GM21390 (cell line): Measurements from ENCODE around the gene DVL1.

Experiments used
- ATAC-seq: cut with Tn5 transposase; IDR thresholded peaks from one replicate; pipeline ENCODE4 v1.9.1; 2021; ENCODE audit not compliant: unreplicated experiment

DVL1 gene

DNA sequence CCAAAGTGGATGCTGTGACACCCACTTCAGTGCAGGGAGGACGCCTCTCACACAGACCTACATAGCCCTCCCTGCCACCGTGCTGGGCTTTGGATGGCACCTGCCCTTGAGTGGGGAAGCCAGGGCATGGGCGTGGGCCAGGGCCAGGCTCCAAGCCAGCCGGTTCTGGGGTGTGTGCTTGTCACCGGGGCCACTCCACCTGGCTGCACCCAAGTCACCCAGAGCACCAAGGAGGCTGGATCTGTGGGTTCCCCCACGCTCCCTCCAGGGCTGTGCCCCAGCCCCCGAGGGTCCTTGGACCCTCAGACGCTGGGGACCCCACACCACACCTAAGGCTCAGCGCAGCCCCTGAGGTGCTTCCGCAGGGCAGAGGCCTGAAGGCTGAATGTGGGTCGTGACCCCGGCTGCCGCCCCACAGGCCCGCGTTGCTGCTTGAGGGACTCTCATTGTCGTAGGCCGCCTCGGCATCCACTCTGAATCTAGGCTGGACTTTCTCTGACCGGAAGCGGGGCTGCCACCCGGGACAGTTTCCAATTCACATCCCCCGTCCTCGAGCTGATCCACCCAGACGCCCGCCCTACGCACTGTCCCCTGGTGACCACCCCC lies 7.7 kb upstream of the DVL1 start:
- ATAC-seq, result no peak

DNA sequence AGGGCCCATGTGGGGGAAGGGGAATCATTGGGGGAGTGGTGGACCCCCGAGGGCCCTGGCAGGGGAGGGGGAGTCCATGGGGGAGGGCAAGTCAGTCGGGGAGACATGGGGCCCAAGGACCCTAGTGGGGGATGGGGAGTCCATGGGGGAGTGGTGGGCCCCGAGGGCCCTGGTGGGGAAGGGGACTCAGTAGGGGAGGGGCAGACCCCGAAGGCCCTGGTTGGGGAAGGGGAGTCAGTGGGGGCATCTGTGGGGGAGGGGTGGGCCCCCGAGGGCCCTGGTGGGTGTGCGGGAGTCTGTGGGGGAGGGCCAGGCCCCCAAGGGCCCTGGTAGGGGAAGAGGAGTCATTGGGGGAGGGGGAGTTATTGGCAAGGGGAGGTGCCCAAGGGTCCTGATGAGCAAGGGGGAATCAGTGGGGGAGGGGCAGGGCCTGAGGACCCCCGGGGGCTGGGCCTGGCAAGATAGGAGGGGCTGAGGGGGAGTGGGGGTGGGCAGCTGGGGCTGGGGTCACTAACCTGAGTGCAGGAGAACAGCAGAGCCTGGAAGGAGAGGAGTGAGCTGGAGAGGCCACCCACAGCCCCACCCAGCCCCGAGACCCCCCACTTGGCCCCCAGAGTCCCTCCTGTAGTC lies 7.1 kb upstream of the DVL1 start:
- ATAC-seq, result no peak

GRCh38 chr1:1355416-1355815 lies 6.2 kb upstream of the DVL1 start:
- no peak for ATAC-seq

GRCh38 chr1:1354271-1355247 lies 5.3 kb upstream of the DVL1 start:
- no peak for ATAC-seq

GRCh38 chr1:1353389-1354151 lies 4.4 kb upstream of the DVL1 start:
- no peak for ATAC-seq

DNA sequence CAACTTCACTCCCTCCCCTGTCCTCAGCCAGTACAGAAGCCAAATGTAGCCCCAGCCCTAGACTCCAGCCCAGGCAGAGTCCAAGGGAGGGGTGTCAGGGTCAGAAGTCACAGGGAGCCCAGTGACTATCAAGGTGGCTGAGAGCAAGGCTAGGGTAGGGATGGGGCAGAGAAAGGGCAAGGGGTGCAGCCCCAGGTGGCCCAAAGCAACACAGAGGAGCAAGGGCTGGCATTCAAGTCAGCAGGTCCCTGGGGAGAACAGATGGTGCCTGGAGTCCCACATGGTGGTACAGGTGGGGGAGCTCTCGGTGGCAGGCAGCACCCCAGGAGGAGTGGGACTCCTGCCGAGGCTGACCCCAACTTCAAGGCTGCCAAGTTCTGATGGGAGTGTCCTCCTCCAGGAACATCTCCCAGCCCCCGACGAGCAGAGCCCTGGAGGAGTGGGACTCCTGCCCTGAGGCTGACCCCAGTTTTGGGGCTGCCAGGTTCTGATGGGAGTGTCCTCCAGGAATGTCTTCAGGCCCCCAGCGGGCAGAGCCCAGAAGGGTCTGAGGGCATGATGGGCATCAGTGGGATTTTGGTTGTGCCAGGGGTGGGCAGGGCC lies 3.7 kb upstream of the DVL1 start:
- ATAC-seq, result no peak

- ATAC-seq, result no peak
These were observed 2.6 kb upstream of the DVL1 start for GRCh38 chr1:1351511-1352427.

- ATAC-seq, result peak; percentile 31
These were observed 580 bp downstream of the DVL1 start for GRCh38 chr1:1348420-1349255.

- ATAC-seq, result no peak
These were observed 1.4 kb downstream of the DVL1 start for GRCh38 chr1:1347663-1348419.

DNA sequence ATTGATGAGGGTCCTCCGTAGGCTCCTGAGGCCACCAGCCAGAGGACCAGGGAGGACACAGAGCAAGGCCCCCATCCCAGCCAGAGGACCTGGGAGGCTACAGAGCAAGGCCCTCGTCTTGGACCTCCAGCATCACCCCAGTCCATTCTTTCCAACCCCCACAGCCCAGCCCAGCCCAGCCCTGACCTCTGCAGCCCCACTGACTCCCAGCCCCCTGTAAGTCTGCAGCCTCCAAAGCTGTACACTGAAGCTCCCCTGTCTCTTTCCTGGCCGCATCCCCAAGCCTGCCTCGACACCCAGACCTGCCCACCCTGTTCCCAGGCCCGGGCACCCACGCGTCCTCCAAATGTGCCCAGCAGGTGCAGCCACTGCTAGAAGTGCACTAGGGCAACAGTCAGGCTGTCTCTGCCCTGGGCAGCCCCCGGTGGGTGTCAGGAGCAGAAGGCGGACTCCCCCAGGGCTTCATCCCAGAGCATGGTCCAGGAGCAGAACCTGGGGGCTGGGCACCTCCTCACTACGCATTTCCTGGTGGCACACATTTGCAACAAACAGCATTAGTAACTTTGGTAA lies 2.1 kb downstream of the DVL1 start:
- no peak for ATAC-seq

- ATAC-seq, result no peak
These were observed 2.7 kb downstream of the DVL1 start for GRCh38 chr1:1346501-1346890.

DNA sequence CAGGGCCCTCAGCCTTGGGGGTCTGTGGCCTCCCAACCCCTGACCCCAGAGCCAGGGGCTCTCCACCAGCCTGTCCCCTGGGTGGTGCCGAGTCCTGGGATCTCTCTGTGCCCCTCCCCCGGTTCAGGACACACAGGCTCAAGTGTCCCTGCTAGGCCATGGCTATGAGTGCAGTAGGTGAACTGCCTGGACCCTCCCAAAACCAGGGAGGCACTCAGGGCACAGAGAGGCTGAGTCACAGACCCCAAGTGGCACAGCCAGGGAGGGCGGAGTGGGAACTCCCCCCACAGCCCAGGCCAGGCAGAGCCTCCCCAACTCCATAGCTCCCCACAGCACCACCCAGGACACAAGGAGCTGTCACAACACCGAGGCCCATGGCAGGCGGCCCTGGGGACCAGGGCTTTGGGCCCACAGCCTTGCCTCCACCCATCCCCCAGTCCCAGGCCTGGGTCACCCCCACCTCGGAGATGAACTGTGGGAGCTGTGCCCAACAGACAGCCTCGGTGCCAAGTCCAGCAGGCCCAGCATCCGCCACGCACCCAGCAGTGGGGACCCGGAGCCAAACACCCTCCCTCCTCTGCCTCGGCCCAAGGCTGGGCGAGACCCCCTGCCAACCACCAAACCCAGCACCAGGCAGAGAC lies 3.2 kb downstream of the DVL1 start:
- ATAC-seq, result no peak

GRCh38 chr1:1345384-1345783 lies 3.8 kb downstream of the DVL1 start:
- ATAC-seq, result no peak

DNA sequence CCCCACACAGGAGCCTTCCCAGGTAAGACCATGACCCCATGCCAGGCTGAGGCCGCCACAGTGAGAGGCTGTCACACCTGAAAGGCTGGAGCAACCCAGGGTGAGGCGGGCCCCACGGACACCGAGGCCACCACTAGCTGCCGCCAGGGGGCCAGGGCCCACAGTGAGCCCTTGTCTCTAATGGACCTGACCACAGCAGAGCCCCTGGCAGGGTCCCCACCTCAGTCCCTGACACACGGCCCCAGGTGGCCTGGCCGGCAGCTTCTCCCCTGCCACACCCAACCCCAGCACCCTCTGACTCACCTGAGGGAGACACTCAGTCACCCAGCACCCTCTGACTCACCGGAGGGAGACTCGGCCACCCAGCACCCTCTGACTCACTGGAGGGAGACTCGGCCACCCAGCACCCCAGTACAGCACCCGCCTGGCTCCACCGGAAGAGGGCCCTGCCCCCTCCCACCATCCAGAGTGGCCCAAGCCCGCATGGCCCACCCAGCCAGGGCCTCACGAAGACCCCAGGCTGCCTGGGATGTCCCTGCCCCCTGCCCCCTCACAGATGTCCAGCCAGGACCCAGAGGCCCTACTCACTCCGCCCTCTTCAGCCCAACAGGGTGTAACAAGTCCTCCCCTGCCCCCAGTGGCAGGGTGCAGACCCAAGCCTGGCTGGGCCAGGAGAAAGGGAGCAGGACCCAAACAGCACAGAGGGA lies 4.4 kb downstream of the DVL1 start:
- ATAC-seq, result no peak

GRCh38 chr1:1343811-1344421 lies 5.3 kb downstream of the DVL1 start:
- ATAC-seq, result no peak

DNA sequence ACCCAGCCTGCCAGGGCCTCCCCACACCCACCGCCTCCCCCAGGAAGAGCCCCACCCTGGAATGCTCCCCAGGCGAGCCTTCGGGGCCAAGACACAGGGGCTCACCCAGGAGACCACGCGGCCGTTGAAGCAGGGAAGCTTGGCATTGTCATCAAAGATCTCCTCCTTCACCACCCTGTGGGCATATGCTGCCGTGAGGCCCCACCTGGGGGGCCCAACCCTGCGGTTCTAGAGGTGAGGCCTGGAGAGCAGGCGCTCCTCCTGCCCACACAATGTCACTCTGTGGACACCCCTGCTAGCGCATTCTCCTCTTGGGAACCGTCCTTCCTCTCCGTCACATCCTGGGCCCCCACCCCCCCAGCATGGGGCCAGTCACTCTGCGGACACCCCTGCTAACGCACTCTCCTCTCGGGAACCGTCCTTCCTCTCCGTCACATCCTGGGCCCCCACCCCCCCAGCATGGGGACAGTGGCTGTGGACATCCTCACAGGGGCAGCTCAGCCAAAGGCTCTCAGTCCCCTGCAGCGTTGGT lies 6.6 kb downstream of the DVL1 start:
- ATAC-seq, result no peak
